ENCODE data around the gene NUS1.
"Not testable (repeated sequence)": the region's sequence is repeated elsewhere in the genome, so short reads cannot be mapped to it uniquely, and the experiment has no call there.

NUS1 gene

GRCh38 chr6:117733341-117733740 is 58.1 kb downstream of the NUS1 start:
- Histone ChIP-seq H3K4me3 (ENCODE audit: low read length) (no peak overlapping the region), H3K27me3 (ENCODE audit: insufficient read depth, low read length) (no peaks in the 10 kb centered on the region), H3K36me3 (ENCODE audit: insufficient read depth, low read length) (no peaks in the 10 kb centered on the region), H3K9me3 (ENCODE audit: low read length) (no peaks in the 10 kb centered on the region), H2AFZ (ENCODE audit: low read depth, low read length) (no peak overlapping the region), H3K4me1 (ENCODE audit: insufficient read depth, low read length) (no peaks in the 10 kb centered on the region)

GRCh38 chr6:117739869-117740268 is 64.6 kb downstream of the NUS1 start:
- Histone ChIP-seq H3K4me1 (ENCODE audit: insufficient read depth, low read length) (no peaks in the 10 kb centered on the region), H3K4me3 (ENCODE audit: low read length) (no peak overlapping the region), H3K27me3 (ENCODE audit: insufficient read depth, low read length) (no peaks in the 10 kb centered on the region), H3K9me3 (ENCODE audit: low read length) (no peaks in the 10 kb centered on the region), H3K36me3 (ENCODE audit: insufficient read depth, low read length) (no peaks in the 10 kb centered on the region), H2AFZ (ENCODE audit: low read depth, low read length) (no peak overlapping the region)

- no peaks in the 10 kb centered on the region for H3K36me3 ChIP-seq (ENCODE audit: insufficient read depth, low read length)
- H3K27me3 ChIP-seq (ENCODE audit: insufficient read depth, low read length), result no peaks in the 10 kb centered on the region
- no peak overlapping the region for H2AFZ ChIP-seq (ENCODE audit: low read depth, low read length)
- no peak overlapping the region for H3K4me3 ChIP-seq (ENCODE audit: low read length)
- no peaks in the 10 kb centered on the region for H3K4me1 ChIP-seq (ENCODE audit: insufficient read depth, low read length)
- no peaks in the 10 kb centered on the region for H3K9me3 ChIP-seq (ENCODE audit: low read length)
These were observed 65.3 kb downstream of the NUS1 start for GRCh38 chr6:117740605-117741004.

- not testable (repeated sequence) for H3K4me3 ChIP-seq (ENCODE audit: low read length); H3K27me3 ChIP-seq (ENCODE audit: insufficient read depth, low read length); H2AFZ ChIP-seq (ENCODE audit: low read depth, low read length); H3K36me3 ChIP-seq (ENCODE audit: insufficient read depth, low read length); H3K4me1 ChIP-seq (ENCODE audit: insufficient read depth, low read length); H3K9me3 ChIP-seq (ENCODE audit: low read length)
These were observed 75.4 kb downstream of the NUS1 start for GRCh38 chr6:117750675-117751074.
